GM12891 (cell line): ENCODE measurements around the gene ZNF516.

ENCODE experiments used
- DNase-seq: peaks from one replicate; pipeline ENCODE4 v3.0.0; 2011; ENCODE audit warnings: low spot score; ENCODE audit not compliant: insufficient read length
- FAIRE-seq: peaks from 2 replicates; lab custom pipeline; 2011; peaks lifted over from hg19 to GRCh38; lab: Jason Lieb, UNC
- PAX5 ChIP-seq: IDR thresholded peaks from 2 replicates; pipeline ENCODE4 v1.6.1; 2011; ENCODE audit warnings: low read length, moderate library complexity, mild to moderate bottlenecking; ENCODE audit not compliant: insufficient read depth, severe bottlenecking
- POLR2A ChIP-seq: IDR thresholded peaks from 2 replicates; pipeline ENCODE4 v1.6.1; 2011; ENCODE audit warnings: low read depth, low read length, control low read depth
- POLR2AphosphoS5 ChIP-seq: IDR thresholded peaks from 2 replicates; pipeline ENCODE4 v1.6.1; 2011; ENCODE audit warnings: low read depth, low read length, control low read depth
- POU2F2 ChIP-seq: IDR thresholded peaks from 2 replicates; pipeline ENCODE4 v1.6.1; 2011; ENCODE audit warnings: low read depth, mild to moderate bottlenecking, control low read depth, low read length, moderate library complexity
- SPI1 ChIP-seq: IDR thresholded peaks from 2 replicates; pipeline ENCODE4 v1.6.1; 2011; ENCODE audit warnings: low read depth, low read length, control low read depth
- TAF1 ChIP-seq: IDR thresholded peaks from 2 replicates; pipeline ENCODE4 v1.6.1; 2011; ENCODE audit warnings: low read depth, low read length, control low read depth

ZNF516 gene

GRCh38 chr18:76318607-76319006, 176.4 kb downstream of the ZNF516 start:
- DNase-seq (no peak), FAIRE-seq (no peak)
- no peak for TF ChIP-seq SPI1
- TF ChIP-seq POLR2A = no peak
- no peak for TF ChIP-seq POU2F2
- no peak for TF ChIP-seq TAF1
- no peak for TF ChIP-seq PAX5
- TF ChIP-seq POLR2AphosphoS5 = no peak

DNA sequence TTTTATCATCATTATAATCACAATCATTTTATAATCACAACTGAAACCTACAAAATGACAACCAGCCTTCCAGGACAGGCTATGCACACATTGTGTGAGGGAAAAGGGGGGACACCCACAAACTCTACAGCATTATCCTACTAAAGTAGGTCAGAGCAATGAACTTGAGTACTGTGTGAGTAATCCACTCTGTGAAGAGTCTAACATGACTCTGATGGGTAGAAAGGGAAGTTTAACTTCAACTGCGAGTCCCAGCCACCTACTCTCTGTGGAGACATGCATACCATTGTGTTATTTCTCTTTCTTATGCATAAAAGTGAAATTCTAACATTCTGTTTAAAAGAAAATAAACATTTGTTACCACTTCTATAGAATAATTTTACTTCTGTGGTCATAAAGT, 177.9 kb downstream of the ZNF516 start:
- no peak for TF ChIP-seq SPI1
- TF ChIP-seq PAX5 = no peak
- no peak for TF ChIP-seq POLR2AphosphoS5
- TF ChIP-seq POLR2A = no peak
- no peak for TF ChIP-seq TAF1
- no peak for TF ChIP-seq POU2F2
- no peak for DNase-seq
- no peak for FAIRE-seq

DNA sequence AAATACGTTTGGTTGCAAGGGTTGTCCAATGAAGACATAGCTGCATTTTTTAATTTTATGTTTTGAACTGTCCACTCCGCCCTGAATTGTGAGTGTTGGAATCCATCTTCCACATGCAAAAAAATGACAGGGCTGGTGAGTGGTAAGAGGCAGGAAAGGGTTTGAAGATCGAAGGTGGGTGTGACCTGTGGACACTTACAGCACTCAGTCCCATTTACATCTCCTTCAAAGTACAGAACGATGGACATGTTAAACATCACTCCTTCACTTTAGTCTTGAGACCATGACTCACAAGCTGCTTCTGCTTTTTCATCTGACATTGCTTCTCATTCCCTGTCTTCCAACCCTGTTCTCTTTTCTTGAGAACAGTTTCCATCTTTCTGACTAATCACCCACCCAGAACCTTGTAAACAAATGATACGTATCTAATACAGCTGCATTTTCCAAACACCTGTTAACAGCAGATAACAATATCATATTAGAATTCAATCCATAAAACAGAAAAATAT, 179.3 kb downstream of the ZNF516 start:
- TF ChIP-seq TAF1 (no peak), POLR2A (no peak)
- FAIRE-seq (no peak), DNase-seq (no peak)

DNA sequence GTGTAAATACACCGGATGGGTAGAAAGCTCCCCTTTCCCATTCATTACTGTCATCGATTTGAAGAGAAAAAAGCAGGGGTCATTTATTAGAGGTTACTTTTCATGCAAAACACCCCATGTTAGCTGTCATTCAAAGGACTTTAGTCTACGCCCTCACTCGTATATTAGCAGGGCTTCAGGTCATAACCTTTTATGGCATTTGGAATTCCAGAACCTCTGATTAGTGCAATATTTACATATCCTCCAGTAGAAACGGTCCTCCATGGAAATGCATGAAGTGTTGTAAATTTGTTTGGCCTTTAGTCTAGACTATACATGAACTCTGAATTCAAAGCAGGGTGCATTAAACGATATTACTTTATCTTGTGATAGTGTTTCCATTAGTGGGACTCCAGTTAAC, 180.5 kb downstream of the ZNF516 start:
- FAIRE-seq = no peak
- DNase-seq = no peak
- TF ChIP-seq SPI1 = no peak
- no peak for TF ChIP-seq POU2F2
- TF ChIP-seq PAX5 = no peak
- no peak for TF ChIP-seq TAF1
- TF ChIP-seq POLR2A = no peak
- no peak for TF ChIP-seq POLR2AphosphoS5

- FAIRE-seq = no peak
- TF ChIP-seq PAX5 (no peak), POLR2AphosphoS5 (no peak), SPI1 (no peak), TAF1 (no peak), POU2F2 (no peak), POLR2A (no peak)
- DNase-seq = no peak
Measured at GRCh38 chr18:76314015-76314414, 181.0 kb downstream of the ZNF516 start.
